ENCODE results near the gene TMEM158.

Gene TMEM158

GRCh38 chr3:45226206-45226915 is at the start of gene TMEM158:
TSS of gene TMEM158 (minus strand) at chr3:45226287. CDS start at chr3:45226027, 260 bp downstream.
- DNase-seq (ENCODE audit: extremely low spot score): peak; percentile 93
- POLR2A ChIA-PET: no interaction called here
- CTCF ChIA-PET: interaction anchor here (1.1 to 1.4 kb wide), 3 partner anchors 12 to 185 kb away, joined by 3 read pairs; no protein-coding TSS in a partner anchor
- TF ChIP-seq CTCF (IDR thresholded peaks at IDR 0.05; ENCODE audit: control extremely low read depth, extremely low read depth, low read depth, missing control alignments): no peak

- TF ChIP-seq CTCF (IDR thresholded peaks at IDR 0.05; ENCODE audit: control extremely low read depth, extremely low read depth, low read depth, missing control alignments): no peak
- ChIA-PET POLR2A (no interaction called here), CTCF (no interaction called here)
- DNase-seq (ENCODE audit: extremely low spot score): no peak
Measured at GRCh38 chr3:45275006-45275704, 49.1 kb upstream of the TMEM158 start.

DNA sequence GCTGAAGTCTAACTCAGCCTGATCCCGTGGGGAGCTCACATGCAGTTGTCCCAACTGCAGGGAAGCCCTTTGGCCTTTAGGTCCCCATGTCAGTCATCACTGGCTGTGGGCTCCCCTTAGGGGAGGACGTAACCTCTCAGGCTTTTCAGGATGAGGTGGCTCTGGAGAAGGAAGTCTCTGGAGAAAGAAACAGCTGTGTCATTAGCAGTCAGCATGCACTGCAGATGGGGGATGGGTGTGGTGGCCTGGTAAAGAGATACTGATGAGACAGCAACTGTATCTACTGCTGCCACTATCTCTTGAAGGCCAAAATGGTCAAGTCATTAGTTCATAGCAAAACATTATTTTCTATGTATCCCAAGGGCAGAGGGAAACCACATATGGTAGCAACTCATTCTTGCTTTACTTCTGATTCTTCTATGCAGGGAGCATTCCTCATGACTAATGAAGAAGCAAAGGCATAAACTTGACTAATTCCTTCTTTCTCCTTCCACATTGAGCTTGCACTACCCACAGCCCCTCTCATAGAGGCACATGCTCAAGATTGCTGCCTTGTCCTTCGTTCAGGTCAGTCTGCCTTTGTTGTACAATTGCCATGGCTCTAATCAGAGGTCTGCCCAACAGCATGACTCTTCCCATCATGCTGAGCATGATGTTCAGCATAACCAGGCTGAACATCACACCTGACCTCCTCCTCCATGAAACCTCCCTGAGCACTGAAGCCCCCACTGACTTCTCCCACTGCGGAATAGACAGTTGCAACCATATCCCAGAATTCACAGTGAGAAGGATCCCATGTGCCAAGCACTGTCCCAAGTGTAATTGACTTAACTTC is 47.8 kb upstream of the TMEM158 start:
- ChIA-PET POLR2A (no interaction called here), CTCF (interaction anchor here (0.9 to 1.6 kb wide), 4 partner anchors 9 to 23 kb away, joined by 3 to 5 read pairs (median 3); no protein-coding TSS in a partner anchor)
- no peak for TF ChIP-seq CTCF (IDR thresholded peaks at IDR 0.05; ENCODE audit: control extremely low read depth, extremely low read depth, low read depth, missing control alignments)
- DNase-seq (ENCODE audit: extremely low spot score): no peak

- TF ChIP-seq CTCF (IDR thresholded peaks at IDR 0.05; ENCODE audit: control extremely low read depth, extremely low read depth, low read depth, missing control alignments): no peak
- CTCF ChIA-PET: interaction anchor here (0.9 to 1.6 kb wide), 5 partner anchors 8 to 22 kb away, joined by 3 to 5 read pairs (median 3); no protein-coding TSS in a partner anchor
- POLR2A ChIA-PET: no interaction called here
Measured at GRCh38 chr3:45272828-45273470, 46.9 kb upstream of the TMEM158 start.

DNA sequence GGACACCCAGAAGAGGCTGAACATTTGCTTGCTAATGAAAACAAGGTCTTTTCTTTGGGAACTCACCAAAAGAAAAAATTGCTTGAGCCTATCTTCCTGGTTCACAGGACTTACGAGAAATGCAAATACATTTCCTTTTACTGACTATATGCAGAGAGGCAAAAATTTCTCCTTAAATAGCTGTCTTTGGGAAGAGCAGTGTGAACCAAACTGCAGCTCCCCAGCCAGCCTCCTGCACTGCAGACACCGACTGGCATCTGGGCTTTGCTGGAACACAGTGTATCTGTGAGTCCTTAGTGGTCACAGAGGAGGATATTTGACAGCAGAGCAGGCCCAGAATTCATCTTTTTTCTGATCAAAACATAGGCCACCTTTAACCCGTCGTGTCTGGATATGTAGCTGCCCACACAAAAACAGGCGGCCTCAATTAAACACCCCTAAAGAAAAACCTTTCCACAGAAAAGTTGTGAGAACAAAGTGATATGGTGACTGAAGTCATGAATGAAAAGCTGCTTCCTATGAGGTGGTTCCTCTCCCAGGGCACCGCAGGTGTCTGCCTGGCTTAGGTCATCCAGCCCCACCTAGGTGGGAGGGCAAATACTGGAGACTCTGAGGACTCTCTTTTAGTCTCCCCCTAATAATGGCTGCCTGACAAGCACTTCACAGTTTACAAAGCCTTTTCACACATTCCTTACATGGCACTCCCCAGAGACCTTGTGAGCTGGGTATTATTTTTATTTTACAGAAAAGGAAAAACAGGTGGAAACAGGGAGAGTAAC is 46.1 kb upstream of the TMEM158 start:
- DNase-seq (ENCODE audit: extremely low spot score): no peak
- POLR2A ChIA-PET: no interaction called here
- CTCF ChIA-PET: interaction anchor here (1.1 to 1.6 kb wide), 3 partner anchors 9 to 21 kb away, joined by 3 to 5 read pairs (median 4); no protein-coding TSS in a partner anchor
- TF ChIP-seq CTCF (IDR thresholded peaks at IDR 0.05; ENCODE audit: control extremely low read depth, extremely low read depth, low read depth, missing control alignments): no peak

More at GRCh38 chr3:45272828-45273470, 46.9 kb upstream of the TMEM158 start:
- no peak for DNase-seq (ENCODE audit: extremely low spot score)
